Caco-2 (cell line): ENCODE measurements around the gene PAPOLB. TPM values are rescaled to one million over a fixed set of nuclear protein-coding genes. Genes with fewer than 3 reads are reported as not detected.
A peak's percentile ranks its signal among the peaks of the same experiment; 100 is the strongest.

Experiments
- Bru-seq: library from RNA; stranded (reverse); fragments of 400-500 nt; gene quantifications from one replicate; lab custom pipeline; 2021; lab: Mats Ljungman, UMichigan
- BruChase-seq, 2 experiments: library from RNA; stranded (reverse); fragments of 400-500 nt; gene quantifications; one replicate each; lab custom pipeline; 2021; lab: Mats Ljungman, UMichigan
- BruUV-seq: library from RNA; stranded (reverse); fragments of 400-500 nt; replicated peaks from 2 replicates; lab custom pipeline; 2021; lab: Mats Ljungman, UMichigan
- CTCF ChIA-PET: fragments of 300-600 bp; sonication (Branson Sonifier 250); formaldehyde crosslinking; loops from one replicate; lab custom pipeline; 2022; ENCODE audit warnings: antibody characterized with exemption; lab: Charles Lee
- POLR2A ChIA-PET: fragments of 300-600 bp; sonication (Branson Sonifier 250); formaldehyde crosslinking; loops from one replicate; lab custom pipeline; 2022; ENCODE audit warnings: antibody characterized with exemption; lab: Charles Lee
- DNase-seq, 2 experiments: peaks; one replicate each; pipeline versions ENCODE4 v3.0.0 to v3.0.0-alpha.2; 2020 to 2022
- H3K27me3 ChIP-seq: replicated peaks from 2 replicates; pipeline ENCODE4 v1.6.0; 2011; ENCODE audit warnings: low read length; ENCODE audit not compliant: control insufficient read depth, insufficient read depth
- H3K36me3 ChIP-seq: 2 replicates; pipeline ENCODE4 v1.5.1; 2011; ENCODE audit warnings: low read length; ENCODE audit not compliant: control insufficient read depth, insufficient read depth
- H3K4me1 ChIP-seq: fragments of 250-450 bp; sonication (Bioruptor Pico); 2 replicates; pipeline ENCODE4 v1.5.1; 2020; ENCODE audit warnings: mild to moderate bottlenecking
- H3K4me3 ChIP-seq: 2 replicates; pipeline ENCODE4 v1.5.1; 2011; ENCODE audit warnings: low read depth, mild to moderate bottlenecking, control low read depth, low read length
- H3K9me3 ChIP-seq: fragments of 250-450 bp; sonication (Bioruptor Pico); 2 replicates; pipeline ENCODE4 v1.5.1; 2020; ENCODE audit warnings: mild to moderate bottlenecking, moderate library complexity
- H3K27ac Mint-ChIP-seq: one replicate; pipeline ENCODE4 v1.8.0; 2022; ENCODE audit warnings: mixed read lengths; ENCODE audit not compliant: unreplicated experiment
- H3K27me3 Mint-ChIP-seq: one replicate; pipeline ENCODE4 v1.8.0; 2022; ENCODE audit warnings: mixed read lengths; ENCODE audit not compliant: insufficient read depth, unreplicated experiment
- H3K36me3 Mint-ChIP-seq: one replicate; pipeline ENCODE4 v1.8.0; 2022; ENCODE audit warnings: mild to moderate bottlenecking, mixed read lengths; ENCODE audit not compliant: insufficient read depth, unreplicated experiment
- H3K4me1 Mint-ChIP-seq: one replicate; pipeline ENCODE4 v1.8.0; 2022; ENCODE audit warnings: low read depth, mixed read lengths; ENCODE audit not compliant: unreplicated experiment
- H3K4me3 Mint-ChIP-seq: one replicate; pipeline ENCODE4 v1.8.0; 2022; ENCODE audit warnings: mild to moderate bottlenecking, moderate library complexity, mixed read lengths; ENCODE audit not compliant: unreplicated experiment
- H3K9me3 Mint-ChIP-seq: one replicate; pipeline ENCODE4 v1.8.0; 2022; ENCODE audit warnings: mixed read lengths; ENCODE audit not compliant: unreplicated experiment
- intact Hi-C: fragments of 100-400 bp; cut with micrococcal nuclease; formaldehyde crosslinking; loops from one replicate; pipeline ENCODE4 v1.10.0; 2022; ENCODE audit not compliant: unreplicated experiment
- long read RNA-seq: library from polyadenylated mRNA; stranded (forward); transcript quantifications from one replicate; pipeline ENCODE4 v2.0.0, GENCODE V29; 2022
- total RNA-seq: library from RNA; stranded (reverse); gene quantifications from 2 replicates; pipeline ENCODE4 v1.2.3, GENCODE V29; 2022
- TF ChIP-seq, protein P1 (sequence below), 2 experiments: fragments of 200-600 bp in 1 of 2; IDR thresholded peaks; 1 replicate in 1 of 2; 2 replicates in 1 of 2; pipeline versions ENCODE4 v1.5.1 to v1.8.0; 2011 to 2022; ENCODE audit warnings: antibody characterized with exemption in 1 of 2, control low read depth in 1 of 2, inconsistent platforms in 1 of 2, low read depth in 1 of 2, low read length in 1 of 2, mild to moderate bottlenecking in 1 of 2, moderate library complexity in 1 of 2; ENCODE audit not compliant: insufficient read depth in 1 of 2, severe bottlenecking in 1 of 2, unreplicated experiment in 1 of 2

Gene PAPOLB
- total RNA-seq (not detected in 2 replicates), Bru-seq, nascent RNA (not detected), BruChase-seq, experiment 1, labeled RNA remaining after a 2-hour chase (not detected), BruChase-seq, experiment 2, labeled RNA remaining after a 6-hour chase (percentile 13 among the genes with signal in this experiment)
- long read RNA-seq, result 0 reads

DNA sequence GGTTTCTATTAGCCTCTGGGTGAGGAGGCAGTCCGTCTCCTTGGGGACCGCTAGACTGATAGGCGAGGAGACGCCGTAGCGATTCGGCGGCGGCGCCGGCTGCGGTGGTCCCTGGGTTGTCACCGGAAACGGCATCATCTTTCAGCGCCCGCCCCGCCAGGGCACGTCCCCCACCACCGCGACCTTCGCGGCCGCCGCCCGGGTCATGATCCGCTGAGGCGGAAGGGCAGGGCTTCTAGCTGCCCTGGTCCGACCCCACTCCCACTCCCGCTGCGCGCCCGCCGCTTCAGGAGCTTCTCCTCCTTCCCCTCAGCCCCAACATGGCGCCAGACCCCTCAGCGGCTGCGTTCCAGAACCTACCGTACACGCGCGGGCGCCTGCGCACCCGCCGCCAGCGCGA lies at the start of gene PAPOLB:
Gene PAPOLB, minus strand, starts transcription at position 358 of the 400 bp plus-strand sequence. Its CDS starts 220 bp downstream, at position 138.
- TF ChIP-seq, protein P1, sequence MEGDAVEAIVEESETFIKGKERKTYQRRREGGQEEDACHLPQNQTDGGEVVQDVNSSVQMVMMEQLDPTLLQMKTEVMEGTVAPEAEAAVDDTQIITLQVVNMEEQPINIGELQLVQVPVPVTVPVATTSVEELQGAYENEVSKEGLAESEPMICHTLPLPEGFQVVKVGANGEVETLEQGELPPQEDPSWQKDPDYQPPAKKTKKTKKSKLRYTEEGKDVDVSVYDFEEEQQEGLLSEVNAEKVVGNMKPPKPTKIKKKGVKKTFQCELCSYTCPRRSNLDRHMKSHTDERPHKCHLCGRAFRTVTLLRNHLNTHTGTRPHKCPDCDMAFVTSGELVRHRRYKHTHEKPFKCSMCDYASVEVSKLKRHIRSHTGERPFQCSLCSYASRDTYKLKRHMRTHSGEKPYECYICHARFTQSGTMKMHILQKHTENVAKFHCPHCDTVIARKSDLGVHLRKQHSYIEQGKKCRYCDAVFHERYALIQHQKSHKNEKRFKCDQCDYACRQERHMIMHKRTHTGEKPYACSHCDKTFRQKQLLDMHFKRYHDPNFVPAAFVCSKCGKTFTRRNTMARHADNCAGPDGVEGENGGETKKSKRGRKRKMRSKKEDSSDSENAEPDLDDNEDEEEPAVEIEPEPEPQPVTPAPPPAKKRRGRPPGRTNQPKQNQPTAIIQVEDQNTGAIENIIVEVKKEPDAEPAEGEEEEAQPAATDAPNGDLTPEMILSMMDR (IDR thresholded peaks at IDR 0.05; ENCODE audit: insufficient read depth in 1 of 2, low read depth in 1 of 2, low read length in 1 of 2, severe bottlenecking in 1 of 2, unreplicated experiment in 1 of 2), result no peak
- ChIA-PET POLR2A (no interaction called here), CTCF (interaction anchor here (0.5 kb wide), 1 partner anchor 224 kb away, joined by 3 read pairs; no protein-coding TSS in a partner anchor)
- Histone ChIP-seq H3K36me3 (no peaks in the 10 kb centered on the region), H3K27me3 (no peaks in the 10 kb centered on the region), H3K4me3 (no peak within 1 kb of the TSS), H3K4me1 (no peaks in the 10 kb centered on the region), H3K9me3 (0 out of 2 replicates have a peak, but pooled peaks cover 4% of the 10 kb centered on the region)
- peaks cover 22% of the 10 kb centered on the region for H3K9me3 Mint-ChIP-seq
- H3K4me3 Mint-ChIP-seq, result no peak within 1 kb of the TSS
- H3K27ac Mint-ChIP-seq, result no peak within 1 kb of the TSS
- no peaks in the 10 kb centered on the region for H3K36me3 Mint-ChIP-seq
- no peak for DNase-seq
- H3K27me3 Mint-ChIP-seq, result peaks cover 35% of the 10 kb centered on the region
- intact Hi-C loops, result no loop called here
- H3K4me1 Mint-ChIP-seq, result peaks cover 7% of the 10 kb centered on the region
- no TSS peak for BruUV-seq

DNA sequence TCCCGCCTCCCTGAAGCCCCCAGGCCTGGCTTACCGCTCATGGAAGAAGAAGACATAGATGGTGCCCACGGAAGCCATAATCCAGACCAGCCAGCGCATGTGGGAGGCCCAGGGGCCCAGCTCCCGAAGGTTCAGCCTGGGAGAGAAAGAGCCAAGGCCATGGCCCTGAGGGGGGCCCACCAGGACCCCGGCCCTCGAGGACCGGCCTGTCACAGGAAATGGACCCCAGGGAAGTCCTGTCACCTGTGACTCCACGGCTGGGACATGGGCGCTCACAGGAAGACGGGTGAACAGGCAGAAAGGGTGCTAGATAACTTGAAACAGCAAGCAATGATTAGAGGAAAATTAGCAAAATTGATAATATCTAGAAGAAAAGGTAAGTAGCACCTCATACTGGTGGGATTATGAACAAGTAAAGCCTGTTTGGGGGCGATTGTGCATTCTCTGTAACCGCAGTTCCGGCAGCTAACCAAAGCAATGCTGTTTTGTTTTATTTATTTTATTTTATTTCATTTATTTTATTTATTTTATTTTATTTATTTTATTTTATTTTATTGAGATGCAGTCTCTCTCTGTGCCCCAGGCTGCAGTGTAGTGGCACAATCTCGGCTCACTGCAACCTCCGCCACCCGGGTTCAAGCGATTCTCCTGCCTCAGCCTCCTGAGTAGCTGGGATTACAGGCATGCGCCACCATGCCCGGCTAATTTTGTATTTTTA lies 49.4 kb upstream of the PAPOLB start:
- POLR2A ChIA-PET, result no interaction called here
- H3K36me3 ChIP-seq, result no peaks in the 10 kb centered on the region

DNA sequence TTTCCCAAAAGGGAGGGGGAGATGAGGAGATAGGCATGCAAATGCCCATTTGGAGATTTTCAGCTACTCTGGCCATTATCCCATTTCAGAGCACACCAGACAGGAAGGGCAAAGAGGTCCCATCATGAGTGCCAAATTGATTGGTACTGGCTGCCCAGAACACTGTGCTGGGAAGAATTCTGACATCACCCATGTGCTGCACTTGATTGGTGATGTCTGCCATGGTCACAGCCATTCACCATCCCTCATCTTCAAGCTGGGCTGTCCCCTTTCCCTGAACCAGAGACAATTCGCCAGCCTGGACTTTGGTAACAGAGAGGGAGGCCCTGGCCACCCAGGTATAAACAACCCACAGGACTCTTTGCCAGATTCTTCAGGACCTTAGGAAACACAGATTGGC lies 44.9 kb upstream of the PAPOLB start:
- no peaks in the 10 kb centered on the region for H3K36me3 Mint-ChIP-seq
- TF ChIP-seq, protein P1 (IDR thresholded peaks at IDR 0.05; ENCODE audit: insufficient read depth in 1 of 2, low read depth in 1 of 2, low read length in 1 of 2, severe bottlenecking in 1 of 2, unreplicated experiment in 1 of 2), result no peak
- POLR2A ChIA-PET, result no interaction called here
- Histone ChIP-seq H3K36me3 (no peaks in the 10 kb centered on the region), H3K27me3 (no peaks in the 10 kb centered on the region), H3K4me1 (no peaks in the 10 kb centered on the region), H3K9me3 (0 out of 2 replicates have a peak, but pooled peaks cover 7% of the 10 kb centered on the region), H3K4me3 (no peak overlapping the region)
- no peaks in the 10 kb centered on the region for H3K4me1 Mint-ChIP-seq
- CTCF ChIA-PET, result no interaction called here
- BruUV-seq, result no TSS peak
- intact Hi-C loops, result no loop called here
- no peak overlapping the region for H3K27ac Mint-ChIP-seq
- H3K9me3 Mint-ChIP-seq, result no peaks in the 10 kb centered on the region
- no peak overlapping the region for H3K4me3 Mint-ChIP-seq
- no peak for DNase-seq
- peaks cover 8% of the 10 kb centered on the region for H3K27me3 Mint-ChIP-seq

More for the DNA sequence above, 49.4 kb upstream of the PAPOLB start:
- Mint-ChIP-seq H3K36me3 (no peaks in the 10 kb centered on the region), H3K4me1 (no peaks in the 10 kb centered on the region), H3K9me3 (no peaks in the 10 kb centered on the region), H3K27me3 (no peaks in the 10 kb centered on the region), H3K27ac (no peak overlapping the region), H3K4me3 (no peak overlapping the region)
- TF ChIP-seq, protein P1 (IDR thresholded peaks at IDR 0.05; ENCODE audit: insufficient read depth in 1 of 2, low read depth in 1 of 2, low read length in 1 of 2, severe bottlenecking in 1 of 2, unreplicated experiment in 1 of 2), result no peak
- CTCF ChIA-PET, result no interaction called here
- no peak overlapping the region for H3K4me3 ChIP-seq
- no peaks in the 10 kb centered on the region for H3K4me1 ChIP-seq
- DNase-seq, result no peak
- no TSS peak for BruUV-seq
- no peaks in the 10 kb centered on the region for H3K27me3 ChIP-seq
- 0 out of 2 replicates have a peak, but pooled peaks cover 4% of the 10 kb centered on the region for H3K9me3 ChIP-seq
- intact Hi-C loops, result no loop called here
